K562 (cell line): ENCODE results near the gene RAP2B. TPM values are rescaled to one million over a fixed set of nuclear protein-coding genes. Genes with fewer than 3 reads are reported as not detected.

Experiments used
- JUND ChIP-seq, 2 experiments: IDR thresholded peaks; 2 replicates in 1 of 2; 3 replicates in 1 of 2; pipeline ENCODE4 v1.6.1; 2011; ENCODE audit warnings: borderline replicate concordance in 2 of 2, low read depth in 2 of 2, low read length in 2 of 2, improper control_type of control experiment in 1 of 2, missing biosample characterization in 1 of 2, missing genetic modification characterization in 1 of 2, missing genetic modification reagents in 1 of 2
- ZBTB49 ChIP-seq: sonication (generic); formaldehyde crosslinking; IDR thresholded peaks from 2 replicates; pipeline ENCODE4 v1.8.0; 2022; ENCODE audit warnings: missing genetic modification reagents, mild to moderate bottlenecking, borderline replicate concordance
- ZKSCAN8 ChIP-seq: fragments of 200-800 bp; sonication (Bioruptor generic); IDR thresholded peaks from 2 replicates; pipeline ENCODE4 v1.6.1; 2016; ENCODE audit warnings: missing genetic modification characterization, missing compliant biosample characterization
- ZNF311 ChIP-seq: fragments of 250-450 bp; sonication (Bioruptor Pico); IDR thresholded peaks from 2 replicates; pipeline ENCODE4 v1.4.0; 2020; ENCODE audit warnings: mild to moderate bottlenecking, moderate library complexity
- polyA plus RNA-seq, 8 experiments: library from polyadenylated mRNA; depleted of rRNA in 4 of 8; stranded (reverse) in 5 of 8; unstranded in 3 of 8; fragments of >200 nt; fragmentation: Nextera tagmentation in 2 of 8; fragmentation: Illumina TruSeq in 1 of 8; extraction: Ambion mirVana in 2 of 8; extraction: Trizol in 1 of 8; gene quantifications; 2 replicates each; pipeline versions ENCODE4 v1.2.1 to v1.2.3, GENCODE V29; 2011 to 2014; ENCODE audit warnings: inconsistent platforms in 1 of 8, missing spikeins in 1 of 8
- total RNA-seq, 7 experiments: library from RNA; depleted of rRNA in 6 of 7; stranded (reverse); fragments of >200 nt in 6 of 7; fragmentation: Illumina TruSeq in 2 of 7; extraction: Trizol in 2 of 7; gene quantifications; 2 replicates each; pipeline versions ENCODE4 v1.2.1 to v1.2.3, GENCODE V29; 2011 to 2021; ENCODE audit warnings: low replicate concordance in 1 of 7
- TF ChIP-seq, protein P1 (sequence below): fragments of 200-800 bp; sonication (Bioruptor generic); IDR thresholded peaks from 2 replicates; pipeline ENCODE4 v1.6.1; 2017; ENCODE audit warnings: missing genetic modification characterization, missing compliant biosample characterization
- TF ChIP-seq, protein P2 (sequence below): fragments of 250-450 bp; sonication (Bioruptor Pico); IDR thresholded peaks from 2 replicates; pipeline ENCODE4 v1.4.0; 2020

RAP2B gene
- total and polyA plus RNA-seq, 9 of the 15 experiments (the other 6 are each of a cell fraction or from before 2014, with no cell fraction given), result 9.4 to 31.2 (median 15.8) TPM

DNA sequence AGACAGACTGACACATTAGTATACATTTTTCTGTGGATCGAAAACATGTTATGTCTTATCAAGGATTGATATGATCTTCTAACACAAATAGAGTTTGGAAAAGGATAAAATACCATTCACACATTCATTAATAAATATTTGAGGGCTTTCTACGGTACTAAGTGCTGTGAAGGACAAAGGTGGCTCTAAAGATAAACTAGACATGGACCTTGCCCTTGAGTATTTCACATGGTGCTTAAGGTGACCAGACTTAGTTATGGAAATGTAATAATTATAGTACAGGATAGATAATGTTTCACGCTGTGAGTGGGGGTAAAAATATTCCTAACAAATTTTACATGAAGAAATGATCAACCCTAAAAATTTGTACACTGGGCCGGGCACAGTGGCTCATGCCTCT is 3.8 kb upstream of the RAP2B start (continued):
- TF ChIP-seq, protein P1, sequence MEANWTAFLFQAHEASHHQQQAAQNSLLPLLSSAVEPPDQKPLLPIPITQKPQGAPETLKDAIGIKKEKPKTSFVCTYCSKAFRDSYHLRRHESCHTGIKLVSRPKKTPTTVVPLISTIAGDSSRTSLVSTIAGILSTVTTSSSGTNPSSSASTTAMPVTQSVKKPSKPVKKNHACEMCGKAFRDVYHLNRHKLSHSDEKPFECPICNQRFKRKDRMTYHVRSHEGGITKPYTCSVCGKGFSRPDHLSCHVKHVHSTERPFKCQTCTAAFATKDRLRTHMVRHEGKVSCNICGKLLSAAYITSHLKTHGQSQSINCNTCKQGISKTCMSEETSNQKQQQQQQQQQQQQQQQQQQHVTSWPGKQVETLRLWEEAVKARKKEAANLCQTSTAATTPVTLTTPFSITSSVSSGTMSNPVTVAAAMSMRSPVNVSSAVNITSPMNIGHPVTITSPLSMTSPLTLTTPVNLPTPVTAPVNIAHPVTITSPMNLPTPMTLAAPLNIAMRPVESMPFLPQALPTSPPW (CRISPR knock-in tag), result no peak
- TF ChIP-seq ZNF311 (CRISPR knock-in tag) (no peak), ZBTB49 (CRISPR knock-in tag) (no peak), JUND (IDR thresholded peaks at IDR 0.05; ENCODE audit: borderline replicate concordance, low read depth, low read length) (no peak), JUND (tag; IDR thresholded peaks at IDR 0.05; ENCODE audit: borderline replicate concordance, low read depth, low read length) (no peak), ZKSCAN8 (CRISPR knock-in tag) (no peak)
- TF ChIP-seq, protein P2, sequence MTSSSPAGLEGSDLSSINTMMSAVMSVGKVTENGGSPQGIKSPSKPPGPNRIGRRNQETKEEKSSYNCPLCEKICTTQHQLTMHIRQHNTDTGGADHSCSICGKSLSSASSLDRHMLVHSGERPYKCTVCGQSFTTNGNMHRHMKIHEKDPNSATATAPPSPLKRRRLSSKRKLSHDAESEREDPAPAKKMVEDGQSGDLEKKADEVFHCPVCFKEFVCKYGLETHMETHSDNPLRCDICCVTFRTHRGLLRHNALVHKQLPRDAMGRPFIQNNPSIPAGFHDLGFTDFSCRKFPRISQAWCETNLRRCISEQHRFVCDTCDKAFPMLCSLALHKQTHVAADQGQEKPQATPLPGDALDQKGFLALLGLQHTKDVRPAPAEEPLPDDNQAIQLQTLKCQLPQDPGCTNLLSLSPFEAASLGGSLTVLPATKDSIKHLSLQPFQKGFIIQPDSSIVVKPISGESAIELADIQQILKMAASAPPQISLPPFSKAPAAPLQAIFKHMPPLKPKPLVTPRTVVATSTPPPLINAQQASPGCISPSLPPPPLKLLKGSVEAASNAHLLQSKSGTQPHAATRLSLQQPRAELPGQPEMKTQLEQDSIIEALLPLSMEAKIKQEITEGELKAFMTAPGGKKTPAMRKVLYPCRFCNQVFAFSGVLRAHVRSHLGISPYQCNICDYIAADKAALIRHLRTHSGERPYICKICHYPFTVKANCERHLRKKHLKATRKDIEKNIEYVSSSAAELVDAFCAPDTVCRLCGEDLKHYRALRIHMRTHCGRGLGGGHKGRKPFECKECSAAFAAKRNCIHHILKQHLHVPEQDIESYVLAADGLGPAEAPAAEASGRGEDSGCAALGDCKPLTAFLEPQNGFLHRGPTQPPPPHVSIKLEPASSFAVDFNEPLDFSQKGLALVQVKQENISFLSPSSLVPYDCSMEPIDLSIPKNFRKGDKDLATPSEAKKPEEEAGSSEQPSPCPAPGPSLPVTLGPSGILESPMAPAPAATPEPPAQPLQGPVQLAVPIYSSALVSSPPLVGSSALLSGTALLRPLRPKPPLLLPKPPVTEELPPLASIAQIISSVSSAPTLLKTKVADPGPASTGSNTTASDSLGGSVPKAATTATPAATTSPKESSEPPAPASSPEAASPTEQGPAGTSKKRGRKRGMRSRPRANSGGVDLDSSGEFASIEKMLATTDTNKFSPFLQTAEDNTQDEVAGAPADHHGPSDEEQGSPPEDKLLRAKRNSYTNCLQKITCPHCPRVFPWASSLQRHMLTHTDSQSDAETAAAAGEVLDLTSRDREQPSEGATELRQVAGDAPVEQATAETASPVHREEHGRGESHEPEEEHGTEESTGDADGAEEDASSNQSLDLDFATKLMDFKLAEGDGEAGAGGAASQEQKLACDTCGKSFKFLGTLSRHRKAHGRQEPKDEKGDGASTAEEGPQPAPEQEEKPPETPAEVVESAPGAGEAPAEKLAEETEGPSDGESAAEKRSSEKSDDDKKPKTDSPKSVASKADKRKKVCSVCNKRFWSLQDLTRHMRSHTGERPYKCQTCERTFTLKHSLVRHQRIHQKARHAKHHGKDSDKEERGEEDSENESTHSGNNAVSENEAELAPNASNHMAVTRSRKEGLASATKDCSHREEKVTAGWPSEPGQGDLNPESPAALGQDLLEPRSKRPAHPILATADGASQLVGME (CRISPR knock-in tag), result no peak
